Measurements from ENCODE around the gene STK39.

- TF ChIP-seq NR3C1 (IDR thresholded peaks at IDR 0.05) (no peak), CTCF (IDR thresholded peaks at IDR 0.05) (no peak), POLR2A (IDR thresholded peaks at IDR 0.05; ENCODE audit: low read length) (no peak)
Measured at GRCh38 chr2:167955264-167955906, 292.0 kb downstream of the STK39 start.

All from A549 (cell line).